OCI-LY7 (cell line): Measurements from ENCODE around the gene ZNF30. TPM values are rescaled to one million over a fixed set of nuclear protein-coding genes. Genes with fewer than 3 reads are reported as not detected.

ENCODE experiments used
- BruUV-seq: library from RNA; stranded (reverse); fragments of 400-500 nt; replicated peaks from 2 replicates; lab custom pipeline; 2021; lab: Mats Ljungman, UMichigan
- CTCF ChIA-PET: fragments of 300-600 bp; sonication (Branson Sonifier 250); formaldehyde crosslinking; loops from one replicate; lab custom pipeline; 2022; ENCODE audit warnings: antibody characterized with exemption; ENCODE audit not compliant: unreplicated experiment; lab: Charles Lee
- POLR2A ChIA-PET: fragments of 300-600 bp; sonication (Branson Sonifier 250); formaldehyde crosslinking; loops from one replicate; lab custom pipeline; 2022; ENCODE audit warnings: antibody characterized with exemption; lab: Charles Lee
- DNase-seq: peaks from one replicate; pipeline ENCODE4 v3.0.0-alpha.2; 2015; ENCODE audit warnings: low spot score
- H2AFZ ChIP-seq: fragments of 200-600 bp; sonication (generic), shearing (Covaris generic); 2 replicates; pipeline ENCODE4 v1.6.1; 2014; ENCODE audit warnings: mild to moderate bottlenecking, antibody characterized with exemption, low read length, moderate library complexity
- H3K27ac ChIP-seq: fragments of 200-600 bp; sonication (generic); 2 replicates; pipeline ENCODE4 v1.5.1; 2014; ENCODE audit warnings: mixed run types, low read depth, mild to moderate bottlenecking, moderate library complexity, low read length, inconsistent platforms; ENCODE audit not compliant: poor library complexity, severe bottlenecking
- H3K36me3 ChIP-seq: fragments of 200-600 bp; sonication (generic); 2 replicates; pipeline ENCODE4 v1.6.1; 2014; ENCODE audit warnings: mild to moderate bottlenecking, antibody characterized with exemption, low read length, moderate library complexity, mixed read lengths; ENCODE audit not compliant: insufficient read depth
- H3K4me1 ChIP-seq: fragments of 200-600 bp; sonication (generic); 2 replicates; pipeline ENCODE4 v1.5.1; 2014; ENCODE audit warnings: mild to moderate bottlenecking, low read length; ENCODE audit not compliant: insufficient read depth, poor library complexity, severe bottlenecking
- H3K4me2 ChIP-seq: fragments of 200-600 bp; sonication (generic); 2 replicates; pipeline ENCODE4 v1.6.1; 2014; ENCODE audit warnings: mild to moderate bottlenecking, low read length
- H3K4me3 ChIP-seq: fragments of 200-600 bp; sonication (generic); 2 replicates; pipeline ENCODE4 v1.5.1; 2014; ENCODE audit warnings: mild to moderate bottlenecking, low read depth, low read length; ENCODE audit not compliant: poor library complexity, severe bottlenecking
- H3K79me2 ChIP-seq: fragments of 200-600 bp; sonication (generic); 2 replicates; pipeline ENCODE4 v1.6.1; 2016; ENCODE audit warnings: low read depth, mild to moderate bottlenecking, low read length, moderate library complexity, mixed read lengths; ENCODE audit not compliant: insufficient read depth
- H3K9me2 ChIP-seq: fragments of 200-600 bp; sonication (generic); 2 replicates; pipeline ENCODE4 v1.6.1; 2016; ENCODE audit warnings: mild to moderate bottlenecking, low read length, mixed read lengths; ENCODE audit not compliant: insufficient read depth
- H3K9me3 ChIP-seq: fragments of 200-600 bp; sonication (generic); 2 replicates; pipeline ENCODE4 v1.6.1; 2014; ENCODE audit warnings: mild to moderate bottlenecking, mixed run types, low read length, mixed read lengths
- H4K20me1 ChIP-seq: fragments of 200-600 bp; sonication (generic); 2 replicates; pipeline ENCODE4 v1.6.1; 2014; ENCODE audit warnings: mild to moderate bottlenecking, antibody characterized with exemption, low read length, moderate library complexity, mixed read lengths; ENCODE audit not compliant: insufficient read depth
- EZH2phosphoT487 ChIP-seq: fragments of 200-600 bp; sonication (generic); IDR thresholded peaks from 2 replicates; pipeline ENCODE4 v1.6.1; 2018; ENCODE audit warnings: low read depth, borderline replicate concordance, mild to moderate bottlenecking, mixed run types, antibody characterized with exemption, low read length, moderate library complexity, mixed read lengths
- intact Hi-C: fragments of 100-400 bp; cut with micrococcal nuclease; formaldehyde crosslinking; loops from one replicate; pipeline ENCODE4 v1.10.0; 2022; ENCODE audit not compliant: unreplicated experiment
- total RNA-seq, 2 experiments: library from RNA; depleted of rRNA in 1 of 2; stranded (reverse); fragments of >200 nt in 1 of 2; shearing (Covaris generic) in 1 of 2; gene quantifications; 2 replicates each; pipeline ENCODE4 v1.2.3, GENCODE V29; 2014 to 2022
- TF ChIP-seq, protein P1 (sequence below): fragments of 200-600 bp; sonication (generic); conservative IDR thresholded peaks from 2 replicates; pipeline ENCODE4 v1.5.1; 2014; ENCODE audit warnings: mild to moderate bottlenecking, antibody characterized with exemption, low read length, moderate library complexity, mixed read lengths

The ZNF30 gene
- total RNA-seq, 2 experiments from 2014 or later: not detected

DNA sequence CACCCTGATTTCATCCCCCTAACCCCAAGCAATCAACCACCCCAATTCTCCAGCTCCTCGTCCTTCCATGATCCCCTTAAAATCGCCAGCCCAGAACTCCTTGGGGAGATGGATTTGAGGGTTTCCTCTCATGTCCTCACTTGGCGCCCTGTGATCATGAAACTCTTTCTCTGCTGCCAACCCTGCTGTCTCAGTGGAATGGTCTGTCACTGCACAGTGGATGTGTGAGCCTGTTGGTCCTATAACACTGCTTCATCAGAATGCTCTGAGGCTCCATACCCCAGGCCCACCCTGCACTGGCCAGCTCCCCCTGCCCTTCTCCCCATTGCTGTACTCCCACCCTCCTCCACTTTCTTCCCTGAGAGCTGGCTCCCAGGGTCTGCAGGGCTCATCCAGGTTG is 49.9 kb downstream of the ZNF30 start:
- intact Hi-C loops: no loop called here
- CTCF ChIA-PET: no interaction called here
- POLR2A ChIA-PET: no interaction called here
- Histone ChIP-seq H3K79me2 (no peaks in the 10 kb centered on the region), H3K4me2 (no peak overlapping the region), H3K9me3 (0 out of 2 replicates have a peak, but pooled peaks cover 8% of the 10 kb centered on the region), H3K27ac (no peak overlapping the region), H4K20me1 (no peaks in the 10 kb centered on the region), H3K4me1 (peaks cover 8% of the 10 kb centered on the region), H3K36me3 (no peaks in the 10 kb centered on the region), H3K4me3 (no peak overlapping the region), H2AFZ (no peak overlapping the region), H3K9me2 (no peaks in the 10 kb centered on the region)
- no TSS peak for BruUV-seq
- DNase-seq: no peak
- no peak for TF ChIP-seq EZH2phosphoT487
- TF ChIP-seq, protein P1, sequence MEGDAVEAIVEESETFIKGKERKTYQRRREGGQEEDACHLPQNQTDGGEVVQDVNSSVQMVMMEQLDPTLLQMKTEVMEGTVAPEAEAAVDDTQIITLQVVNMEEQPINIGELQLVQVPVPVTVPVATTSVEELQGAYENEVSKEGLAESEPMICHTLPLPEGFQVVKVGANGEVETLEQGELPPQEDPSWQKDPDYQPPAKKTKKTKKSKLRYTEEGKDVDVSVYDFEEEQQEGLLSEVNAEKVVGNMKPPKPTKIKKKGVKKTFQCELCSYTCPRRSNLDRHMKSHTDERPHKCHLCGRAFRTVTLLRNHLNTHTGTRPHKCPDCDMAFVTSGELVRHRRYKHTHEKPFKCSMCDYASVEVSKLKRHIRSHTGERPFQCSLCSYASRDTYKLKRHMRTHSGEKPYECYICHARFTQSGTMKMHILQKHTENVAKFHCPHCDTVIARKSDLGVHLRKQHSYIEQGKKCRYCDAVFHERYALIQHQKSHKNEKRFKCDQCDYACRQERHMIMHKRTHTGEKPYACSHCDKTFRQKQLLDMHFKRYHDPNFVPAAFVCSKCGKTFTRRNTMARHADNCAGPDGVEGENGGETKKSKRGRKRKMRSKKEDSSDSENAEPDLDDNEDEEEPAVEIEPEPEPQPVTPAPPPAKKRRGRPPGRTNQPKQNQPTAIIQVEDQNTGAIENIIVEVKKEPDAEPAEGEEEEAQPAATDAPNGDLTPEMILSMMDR: no peak

DNA sequence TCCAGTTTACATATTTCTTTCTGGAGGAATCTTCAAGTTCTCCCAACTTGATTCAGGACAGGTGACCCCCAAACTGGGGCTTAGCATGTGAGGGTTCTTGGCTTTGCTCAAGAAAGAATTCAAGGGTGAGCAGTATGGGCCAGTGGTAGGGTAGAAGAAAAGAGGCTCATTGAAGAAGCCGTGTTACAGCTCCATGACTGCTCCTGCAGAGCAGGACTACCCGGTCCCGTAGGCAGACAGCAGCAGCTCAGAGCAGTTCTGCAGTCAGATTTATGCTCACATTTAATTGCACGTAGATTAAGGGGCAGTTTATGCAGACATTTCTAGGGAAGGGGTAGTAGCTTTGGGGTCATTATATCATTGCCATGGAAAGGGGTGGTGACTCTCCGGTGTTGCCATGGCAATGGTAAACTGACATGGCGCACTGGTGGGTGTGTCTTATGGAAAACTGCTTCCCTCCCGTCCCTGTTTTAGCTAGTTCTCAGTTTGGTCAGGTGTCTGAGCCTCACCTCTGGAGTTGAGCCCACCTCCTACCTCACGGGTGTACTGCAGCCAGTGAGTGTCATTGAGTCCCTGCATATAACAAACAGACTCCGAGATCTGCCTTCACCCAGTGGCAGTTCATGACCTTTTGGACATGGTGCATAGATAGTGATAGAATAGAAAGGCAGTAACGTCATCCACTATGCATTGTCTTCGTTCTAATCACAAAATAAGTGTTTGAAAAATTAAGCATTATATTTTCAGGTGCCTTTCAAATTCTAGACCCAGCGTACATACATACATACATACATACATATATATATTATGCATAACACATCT is 53.3 kb downstream of the ZNF30 start:
- CTCF ChIA-PET: no interaction called here
- DNase-seq: no peak
- POLR2A ChIA-PET: no interaction called here
- Histone ChIP-seq H3K9me3 (peaks cover 16% of the 10 kb centered on the region; the same call in 1 of the 2 replicates), H4K20me1 (no peaks in the 10 kb centered on the region), H2AFZ (no peak overlapping the region), H3K4me3 (no peak overlapping the region), H3K27ac (no peak overlapping the region), H3K4me2 (no peak overlapping the region), H3K9me2 (no peaks in the 10 kb centered on the region), H3K79me2 (no peaks in the 10 kb centered on the region), H3K4me1 (peaks cover under 1% of the 10 kb centered on the region), H3K36me3 (no peaks in the 10 kb centered on the region)
- no peak for TF ChIP-seq EZH2phosphoT487
- TF ChIP-seq, protein P1: no peak
- BruUV-seq: no TSS peak
- intact Hi-C loops: no loop called here

DNA sequence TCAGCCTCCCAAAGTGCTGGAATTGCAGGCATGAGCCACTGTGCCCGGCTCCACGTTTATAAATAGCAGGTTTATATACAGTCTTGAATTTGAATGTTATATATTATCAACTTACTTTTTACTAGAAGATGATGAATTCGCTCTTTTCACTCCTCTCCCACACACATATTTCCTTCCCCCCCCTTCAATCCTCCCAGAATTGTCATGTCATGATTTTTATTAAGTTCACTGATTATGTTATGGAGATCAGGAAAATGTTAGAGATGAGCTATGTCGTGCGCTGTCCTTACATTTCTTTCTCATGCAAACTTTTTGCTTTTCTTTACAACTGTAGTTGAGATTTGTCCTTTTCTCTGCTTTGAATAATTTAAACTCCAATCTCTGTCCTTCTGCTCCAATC is 55.6 kb downstream of the ZNF30 start:
- Histone ChIP-seq H3K4me2 (no peak overlapping the region), H2AFZ (no peak overlapping the region), H3K27ac (no peak overlapping the region), H3K9me3 (peaks cover 8% of the 10 kb centered on the region; the same call in 1 of the 2 replicates), H3K36me3 (no peaks in the 10 kb centered on the region), H4K20me1 (no peaks in the 10 kb centered on the region), H3K4me3 (no peak overlapping the region), H3K79me2 (no peaks in the 10 kb centered on the region), H3K9me2 (no peaks in the 10 kb centered on the region), H3K4me1 (peaks cover 13% of the 10 kb centered on the region)
- POLR2A ChIA-PET: interaction anchor here (0.7 kb wide), 1 partner anchor 86 kb away, joined by 3 read pairs; no protein-coding TSS in a partner anchor
- no TSS peak for BruUV-seq
- TF ChIP-seq EZH2phosphoT487: no peak
- TF ChIP-seq, protein P1: no peak
- intact Hi-C loops: no loop called here
- CTCF ChIA-PET: no interaction called here
- no peak for DNase-seq
